DND-41 (cell line): ENCODE measurements around the gene MMP11.

Experiments used
- ATAC-seq: fragments of 200-7000 bp; cut with Tn5 transposase; 3 replicates; pipeline ENCODE4 v1.9.1; 2021; ENCODE audit warnings: low read depth; ENCODE audit not compliant: insufficient read depth
- DNase-seq: peaks from one replicate; pipeline ENCODE4 v3.0.0-alpha.2; 2020
- H2AFZ ChIP-seq: 2 replicates; pipeline ENCODE4 v1.6.0; 2012; ENCODE audit warnings: low read depth, low read length
- H3K27ac ChIP-seq: 2 replicates; pipeline ENCODE4 v1.5.1; 2012; ENCODE audit warnings: low read length, inconsistent platforms
- H3K27me3 ChIP-seq: fragments of 200-600 bp; sonication (generic); 2 replicates; pipeline ENCODE4 v1.6.0; 2012; ENCODE audit warnings: low read length, mild to moderate bottlenecking, inconsistent platforms; ENCODE audit not compliant: insufficient read depth, poor library complexity
- H3K36me3 ChIP-seq: 2 replicates; pipeline ENCODE4 v1.5.1; 2012; ENCODE audit warnings: low read length, inconsistent platforms; ENCODE audit not compliant: insufficient read depth
- H3K4me1 ChIP-seq: 2 replicates; pipeline ENCODE4 v1.5.1; 2012; ENCODE audit warnings: mild to moderate bottlenecking, low read length; ENCODE audit not compliant: insufficient read depth
- H3K4me2 ChIP-seq: 2 replicates; pipeline ENCODE4 v1.6.0; 2012; ENCODE audit warnings: mild to moderate bottlenecking, moderate library complexity, low read length, inconsistent platforms; ENCODE audit not compliant: insufficient read depth
- H3K4me3 ChIP-seq, 2 experiments: fragments of 200-600 bp in 1 of 2; shearing (Covaris generic) in 1 of 2; 2 replicates each; pipeline ENCODE4 v1.5.1; 2012 to 2016; ENCODE audit warnings: inconsistent platforms in 2 of 2, low read length in 2 of 2, mild to moderate bottlenecking in 2 of 2, low read depth in 1 of 2, moderate library complexity in 1 of 2
- H3K79me2 ChIP-seq: 2 replicates; pipeline ENCODE4 v1.6.0; 2012; ENCODE audit warnings: low read length, inconsistent platforms; ENCODE audit not compliant: insufficient read depth
- H3K9ac ChIP-seq: 2 replicates; pipeline ENCODE4 v1.6.0; 2012; ENCODE audit warnings: low read depth, mild to moderate bottlenecking, inconsistent platforms, low read length, moderate library complexity
- H3K9me3 ChIP-seq: 2 replicates; pipeline ENCODE4 v1.5.1; 2012; ENCODE audit warnings: low read length, moderate library complexity, mild to moderate bottlenecking, inconsistent platforms; ENCODE audit not compliant: insufficient read depth, severe bottlenecking
- H4K20me1 ChIP-seq: 2 replicates; pipeline ENCODE4 v1.6.0; 2012; ENCODE audit warnings: low read length; ENCODE audit not compliant: insufficient read depth
- EZH2 ChIP-seq: IDR thresholded peaks from 3 replicates; pipeline ENCODE4 v1.6.1; 2012; ENCODE audit warnings: borderline replicate concordance, low read depth, mild to moderate bottlenecking, moderate library complexity, low read length, inconsistent platforms; ENCODE audit not compliant: severe bottlenecking
- TF ChIP-seq, protein P1 (sequence below): IDR thresholded peaks from 2 replicates; pipeline ENCODE4 v1.5.1; 2012; ENCODE audit warnings: borderline replicate concordance, low read length, moderate library complexity, mild to moderate bottlenecking; ENCODE audit not compliant: poor library complexity, severe bottlenecking; ENCODE audit errors: extremely low read depth

The MMP11 gene

DNA sequence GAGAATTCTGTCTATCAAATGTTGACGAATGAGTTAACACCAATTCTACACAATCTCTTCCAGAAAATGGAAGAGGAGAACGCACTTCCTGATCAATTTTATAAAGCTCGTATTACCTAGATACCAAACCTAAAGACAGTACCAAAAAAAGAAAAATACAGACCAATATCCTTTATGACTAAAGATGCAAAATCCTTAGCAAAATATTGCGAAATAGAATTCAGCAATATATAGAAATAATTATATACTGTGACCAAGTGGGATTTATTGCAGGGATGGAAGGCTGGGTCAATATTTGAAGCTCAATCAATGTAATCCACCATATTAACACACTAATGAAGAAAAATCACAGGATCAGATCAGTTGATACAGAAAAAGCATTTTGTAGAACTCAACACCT is 39.7 kb downstream of the MMP11 start:
- Histone ChIP-seq H3K27ac (no peak overlapping the region), H3K27me3 (no peaks in the 10 kb centered on the region), H4K20me1 (no peaks in the 10 kb centered on the region), H3K4me3 (no peak overlapping the region), H3K4me1 (no peaks in the 10 kb centered on the region), H2AFZ (no peak overlapping the region), H3K4me2 (no peak overlapping the region), H3K9me3 (no peaks in the 10 kb centered on the region), H3K79me2 (no peaks in the 10 kb centered on the region), H3K36me3 (peaks cover 64% of the 10 kb centered on the region), H3K9ac (no peak overlapping the region)
- TF ChIP-seq EZH2, result no peak
- TF ChIP-seq, protein P1, sequence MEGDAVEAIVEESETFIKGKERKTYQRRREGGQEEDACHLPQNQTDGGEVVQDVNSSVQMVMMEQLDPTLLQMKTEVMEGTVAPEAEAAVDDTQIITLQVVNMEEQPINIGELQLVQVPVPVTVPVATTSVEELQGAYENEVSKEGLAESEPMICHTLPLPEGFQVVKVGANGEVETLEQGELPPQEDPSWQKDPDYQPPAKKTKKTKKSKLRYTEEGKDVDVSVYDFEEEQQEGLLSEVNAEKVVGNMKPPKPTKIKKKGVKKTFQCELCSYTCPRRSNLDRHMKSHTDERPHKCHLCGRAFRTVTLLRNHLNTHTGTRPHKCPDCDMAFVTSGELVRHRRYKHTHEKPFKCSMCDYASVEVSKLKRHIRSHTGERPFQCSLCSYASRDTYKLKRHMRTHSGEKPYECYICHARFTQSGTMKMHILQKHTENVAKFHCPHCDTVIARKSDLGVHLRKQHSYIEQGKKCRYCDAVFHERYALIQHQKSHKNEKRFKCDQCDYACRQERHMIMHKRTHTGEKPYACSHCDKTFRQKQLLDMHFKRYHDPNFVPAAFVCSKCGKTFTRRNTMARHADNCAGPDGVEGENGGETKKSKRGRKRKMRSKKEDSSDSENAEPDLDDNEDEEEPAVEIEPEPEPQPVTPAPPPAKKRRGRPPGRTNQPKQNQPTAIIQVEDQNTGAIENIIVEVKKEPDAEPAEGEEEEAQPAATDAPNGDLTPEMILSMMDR, result no peak
- no peak for DNase-seq
- ATAC-seq, result no peak

- no peak for ATAC-seq
Measured at GRCh38 chr22:23815541-23816155, 43.0 kb downstream of the MMP11 start.

DNA sequence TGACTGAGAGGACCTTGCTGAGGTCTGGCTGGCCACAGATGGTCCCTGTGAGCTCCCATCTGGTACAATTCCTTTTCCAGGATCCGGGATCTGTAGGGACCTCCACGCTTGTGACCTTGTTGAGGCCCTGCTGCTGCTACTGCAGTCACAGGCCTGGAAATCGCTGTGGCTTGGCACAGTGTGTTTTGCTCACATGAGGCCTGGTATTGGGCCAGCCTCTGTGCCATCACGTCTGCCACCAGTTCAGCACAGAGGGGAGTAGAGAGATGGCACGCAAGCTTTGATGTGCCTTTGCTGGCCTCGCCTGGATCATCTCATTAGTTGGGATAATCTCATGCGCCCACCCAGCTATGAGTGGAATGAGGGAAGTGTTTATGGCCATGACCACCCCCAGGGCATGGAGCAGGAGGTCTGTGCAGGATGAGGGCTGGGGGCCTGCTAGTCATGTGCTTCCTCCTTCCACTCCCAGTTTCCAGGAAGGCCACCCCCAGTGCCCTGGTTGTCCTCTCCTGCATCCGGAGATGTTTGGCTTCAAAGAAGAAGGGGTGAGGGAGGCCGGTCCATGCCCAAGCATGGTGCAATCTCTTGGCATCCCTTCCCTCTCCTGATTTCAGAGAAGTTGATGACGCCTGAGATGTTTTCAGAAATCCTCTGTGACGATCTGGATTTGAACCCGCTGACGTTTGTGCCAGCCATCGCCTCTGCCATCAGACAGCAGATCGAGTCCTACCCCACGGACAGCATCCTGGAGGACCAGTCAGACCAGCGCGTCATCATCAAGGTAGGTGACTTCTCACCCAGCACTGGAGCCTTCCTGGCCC is 43.7 kb downstream of the MMP11 start:
- H3K9me3 ChIP-seq, result no peaks in the 10 kb centered on the region
- no peak overlapping the region for H2AFZ ChIP-seq
- H4K20me1 ChIP-seq, result peaks cover 4% of the 10 kb centered on the region
- H3K27ac ChIP-seq, result no peak overlapping the region
- ATAC-seq (no peak), DNase-seq (no peak)
- no peaks in the 10 kb centered on the region for H3K27me3 ChIP-seq
- H3K9ac ChIP-seq, result no peak overlapping the region
- H3K36me3 ChIP-seq, result peaks cover 82% of the 10 kb centered on the region
- H3K79me2 ChIP-seq, result no peaks in the 10 kb centered on the region
- H3K4me3 ChIP-seq, result no peak overlapping the region
- TF ChIP-seq EZH2, result no peak
- TF ChIP-seq, protein P1, result no peak
- H3K4me2 ChIP-seq, result no peak overlapping the region
- no peaks in the 10 kb centered on the region; the same call in 1 of the 2 replicates for H3K4me1 ChIP-seq

More at GRCh38 chr22:23815541-23816155, 43.0 kb downstream of the MMP11 start:
- Histone ChIP-seq H3K27me3 (no peaks in the 10 kb centered on the region), H3K9ac (no peak overlapping the region), H3K4me1 (no peaks in the 10 kb centered on the region; the same call in 1 of the 2 replicates), H3K79me2 (no peaks in the 10 kb centered on the region), H3K36me3 (peaks cover 82% of the 10 kb centered on the region), H3K4me2 (no peak overlapping the region), H4K20me1 (peaks cover 2% of the 10 kb centered on the region; the same call in 1 of the 2 replicates), H3K9me3 (no peaks in the 10 kb centered on the region), H3K27ac (no peak overlapping the region), H2AFZ (no peak overlapping the region), H3K4me3 (no peak overlapping the region)
- TF ChIP-seq EZH2, result no peak
- TF ChIP-seq, protein P1, result no peak
- no peak for DNase-seq
